ENCODE results near the gene MAPK10.

Gene MAPK10

GRCh38 chr4:85966373-85966772, 393.5 kb downstream of the MAPK10 start:
- TF ChIP-seq MAX (IDR thresholded peaks at IDR 0.05) (no peak), YY1 (IDR thresholded peaks at IDR 0.05; ENCODE audit: low read depth) (no peak), TEAD4 (IDR thresholded peaks at IDR 0.05) (no peak), CREB1 (IDR thresholded peaks at IDR 0.05; ENCODE audit: low read depth) (no peak), FOXM1 (IDR thresholded peaks at IDR 0.05; ENCODE audit: borderline replicate concordance, low read depth) (no peak)

GRCh38 chr4:85965529-85965928, 394.3 kb downstream of the MAPK10 start:
- TF ChIP-seq TAF1 (IDR thresholded peaks at IDR 0.05; ENCODE audit: low read depth) (no peak), TEAD4 (IDR thresholded peaks at IDR 0.05) (no peak), EP300 (IDR thresholded peaks at IDR 0.05; ENCODE audit: borderline replicate concordance) (no peak), USF1 (IDR thresholded peaks at IDR 0.05) (no peak), TCF12 (IDR thresholded peaks at IDR 0.05; ENCODE audit: low read depth) (no peak), YY1 (IDR thresholded peaks at IDR 0.05; ENCODE audit: low read depth) (no peak), NFIC (IDR thresholded peaks at IDR 0.05) (no peak), CEBPB (IDR thresholded peaks at IDR 0.05) (no peak), CREB1 (IDR thresholded peaks at IDR 0.05; ENCODE audit: low read depth) (no peak), MAX (IDR thresholded peaks at IDR 0.05) (no peak), RAD21 (IDR thresholded peaks at IDR 0.05; ENCODE audit: low read depth) (no peak), EGR1 (IDR thresholded peaks at IDR 0.05) (no peak)
- TF ChIP-seq, protein P1, sequence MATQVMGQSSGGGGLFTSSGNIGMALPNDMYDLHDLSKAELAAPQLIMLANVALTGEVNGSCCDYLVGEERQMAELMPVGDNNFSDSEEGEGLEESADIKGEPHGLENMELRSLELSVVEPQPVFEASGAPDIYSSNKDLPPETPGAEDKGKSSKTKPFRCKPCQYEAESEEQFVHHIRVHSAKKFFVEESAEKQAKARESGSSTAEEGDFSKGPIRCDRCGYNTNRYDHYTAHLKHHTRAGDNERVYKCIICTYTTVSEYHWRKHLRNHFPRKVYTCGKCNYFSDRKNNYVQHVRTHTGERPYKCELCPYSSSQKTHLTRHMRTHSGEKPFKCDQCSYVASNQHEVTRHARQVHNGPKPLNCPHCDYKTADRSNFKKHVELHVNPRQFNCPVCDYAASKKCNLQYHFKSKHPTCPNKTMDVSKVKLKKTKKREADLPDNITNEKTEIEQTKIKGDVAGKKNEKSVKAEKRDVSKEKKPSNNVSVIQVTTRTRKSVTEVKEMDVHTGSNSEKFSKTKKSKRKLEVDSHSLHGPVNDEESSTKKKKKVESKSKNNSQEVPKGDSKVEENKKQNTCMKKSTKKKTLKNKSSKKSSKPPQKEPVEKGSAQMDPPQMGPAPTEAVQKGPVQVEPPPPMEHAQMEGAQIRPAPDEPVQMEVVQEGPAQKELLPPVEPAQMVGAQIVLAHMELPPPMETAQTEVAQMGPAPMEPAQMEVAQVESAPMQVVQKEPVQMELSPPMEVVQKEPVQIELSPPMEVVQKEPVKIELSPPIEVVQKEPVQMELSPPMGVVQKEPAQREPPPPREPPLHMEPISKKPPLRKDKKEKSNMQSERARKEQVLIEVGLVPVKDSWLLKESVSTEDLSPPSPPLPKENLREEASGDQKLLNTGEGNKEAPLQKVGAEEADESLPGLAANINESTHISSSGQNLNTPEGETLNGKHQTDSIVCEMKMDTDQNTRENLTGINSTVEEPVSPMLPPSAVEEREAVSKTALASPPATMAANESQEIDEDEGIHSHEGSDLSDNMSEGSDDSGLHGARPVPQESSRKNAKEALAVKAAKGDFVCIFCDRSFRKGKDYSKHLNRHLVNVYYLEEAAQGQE (IDR thresholded peaks at IDR 0.05; ENCODE audit: low read depth): no peak

GRCh38 chr4:85964298-85964697, 395.6 kb downstream of the MAPK10 start:
- TF ChIP-seq RAD21 (IDR thresholded peaks at IDR 0.05; ENCODE audit: low read depth) (peak; percentile 21; the same call in 1 of the 2 replicates), MAX (IDR thresholded peaks at IDR 0.05) (no peak)

- TF ChIP-seq FOXM1 (IDR thresholded peaks at IDR 0.05; ENCODE audit: borderline replicate concordance, low read depth) (no peak), MAX (IDR thresholded peaks at IDR 0.05) (no peak), TCF12 (IDR thresholded peaks at IDR 0.05; ENCODE audit: low read depth) (no peak), TEAD4 (IDR thresholded peaks at IDR 0.05) (no peak), RAD21 (IDR thresholded peaks at IDR 0.05; ENCODE audit: low read depth) (no peak), YY1 (IDR thresholded peaks at IDR 0.05; ENCODE audit: low read depth) (no peak), NFIC (IDR thresholded peaks at IDR 0.05) (no peak)
- TF ChIP-seq, protein P1 (IDR thresholded peaks at IDR 0.05; ENCODE audit: low read depth): no peak
Observed at GRCh38 chr4:85963231-85963630, 396.6 kb downstream of the MAPK10 start.

- no peak for TF ChIP-seq TCF12 (IDR thresholded peaks at IDR 0.05; ENCODE audit: low read depth)
- TF ChIP-seq FOXM1 (IDR thresholded peaks at IDR 0.05; ENCODE audit: borderline replicate concordance, low read depth): no peak
- no peak for TF ChIP-seq CREB1 (IDR thresholded peaks at IDR 0.05; ENCODE audit: low read depth)
- TF ChIP-seq EGR1 (IDR thresholded peaks at IDR 0.05): no peak
Observed at GRCh38 chr4:85961887-85962286, 398.0 kb downstream of the MAPK10 start.

GRCh38 chr4:85956293-85956945, 403.4 kb downstream of the MAPK10 start:
- TF ChIP-seq, protein P1 (IDR thresholded peaks at IDR 0.05; ENCODE audit: low read depth): no peak
- TF ChIP-seq ZBTB7A (IDR thresholded peaks at IDR 0.05; ENCODE audit: low read depth) (no peak), RAD21 (IDR thresholded peaks at IDR 0.05; ENCODE audit: low read depth) (no peak), TEAD4 (IDR thresholded peaks at IDR 0.05) (no peak), EGR1 (IDR thresholded peaks at IDR 0.05) (no peak), NFIC (IDR thresholded peaks at IDR 0.05) (no peak), YY1 (IDR thresholded peaks at IDR 0.05; ENCODE audit: low read depth) (no peak), USF1 (IDR thresholded peaks at IDR 0.05) (no peak), CREB1 (IDR thresholded peaks at IDR 0.05; ENCODE audit: low read depth) (no peak), TAF1 (IDR thresholded peaks at IDR 0.05; ENCODE audit: low read depth) (no peak), MAX (IDR thresholded peaks at IDR 0.05) (no peak), EP300 (IDR thresholded peaks at IDR 0.05; ENCODE audit: borderline replicate concordance) (no peak), FOXM1 (IDR thresholded peaks at IDR 0.05; ENCODE audit: borderline replicate concordance, low read depth) (no peak)

Measured in Ishikawa (cell line).